Measurements from ENCODE around the gene CD151. TPM values are rescaled to one million over a fixed set of nuclear protein-coding genes. Genes with fewer than 3 reads are reported as not detected.

CD151 gene
- polyA plus RNA-seq, 1 experiment: 559 TPM

GRCh38 chr11:794766-795633 lies 37.8 kb upstream of the CD151 start:
- no peaks in the 10 kb centered on the region; the same call in 1 of the 2 replicates for H3K9me3 ChIP-seq (ENCODE audit: control insufficient read depth, insufficient read depth, low read length)
- no peak overlapping the region for H3K27ac ChIP-seq (ENCODE audit: low read depth, low read length)
- peak overlapping the region; percentile 78 for H3K4me3 ChIP-seq (ENCODE audit: low read depth, low read length)
- no peaks in the 10 kb centered on the region for H3K27me3 ChIP-seq (ENCODE audit: control insufficient read depth, insufficient read depth, low read length)
- DNase-seq (ENCODE audit: low read depth, low spot score): no peak
- no peak for TF ChIP-seq CTCF (IDR thresholded peaks at IDR 0.05; ENCODE audit: low read depth, low read length)
- ChIA-PET POLR2A (interaction anchor here (0.6 to 2.5 kb wide), 2 partner anchors 14 to 219 kb away, joined by 3 to 18 read pairs; partner anchors contain the start of gene RPLP2), CTCF (interaction anchor here (1.5 kb wide), 1 partner anchor 12 kb away, joined by 5 read pairs; no protein-coding TSS in a partner anchor)

GRCh38 chr11:795634-796564 lies 36.9 kb upstream of the CD151 start:
- Histone ChIP-seq H3K9me3 (ENCODE audit: control insufficient read depth, insufficient read depth, low read length) (no peaks in the 10 kb centered on the region; the same call in 1 of the 2 replicates), H3K4me3 (ENCODE audit: low read depth, low read length) (peak overlapping the region; percentile 78), H3K27me3 (ENCODE audit: control insufficient read depth, insufficient read depth, low read length) (no peaks in the 10 kb centered on the region), H3K27ac (ENCODE audit: low read depth, low read length) (peak overlapping the region; percentile 85)
- DNase-seq (ENCODE audit: low read depth, low spot score): peak; percentile 48
- TF ChIP-seq CTCF (IDR thresholded peaks at IDR 0.05; ENCODE audit: low read depth, low read length): no peak
- ChIA-PET CTCF (interaction anchor here (1.5 kb wide), 1 partner anchor 12 kb away, joined by 5 read pairs; no protein-coding TSS in a partner anchor), POLR2A (interaction anchor here (0.6 to 2.5 kb wide), 4 partner anchors 13 to 220 kb away, joined by 3 to 18 read pairs (median 6); partner anchors contain the start of gene RPLP2)

- Histone ChIP-seq H3K27ac (ENCODE audit: low read depth, low read length) (peak overlapping the region; percentile 85), H3K4me3 (ENCODE audit: low read depth, low read length) (peak overlapping the region; percentile 78), H3K9me3 (ENCODE audit: control insufficient read depth, insufficient read depth, low read length) (no peaks in the 10 kb centered on the region; the same call in 1 of the 2 replicates), H3K27me3 (ENCODE audit: control insufficient read depth, insufficient read depth, low read length) (no peaks in the 10 kb centered on the region)
- no peak for TF ChIP-seq CTCF (IDR thresholded peaks at IDR 0.05; ENCODE audit: low read depth, low read length)
- no peak for DNase-seq (ENCODE audit: low read depth, low spot score)
- ChIA-PET CTCF (interaction anchor here (0.7 to 1.1 kb wide), 2 partner anchors 13 to 333 kb away, joined by 3 to 4 read pairs; no protein-coding TSS in a partner anchor), POLR2A (interaction anchor here (0.8 to 2.5 kb wide), 5 partner anchors 10 to 22 kb away, joined by 3 to 18 read pairs (median 5); partner anchors contain the start of genes PNPLA2 and RPLP2)
These were observed 36.0 kb upstream of the CD151 start for GRCh38 chr11:796565-797295.

GRCh38 chr11:797296-798092 lies 35.3 kb upstream of the CD151 start:
- POLR2A ChIA-PET: interaction anchor here (0.8 to 2.5 kb wide), 5 partner anchors 11 to 22 kb away, joined by 3 to 18 read pairs (median 5); partner anchors contain the start of genes PNPLA2 and RPLP2
- CTCF ChIA-PET: interaction anchor here (0.7 to 1.1 kb wide), 2 partner anchors 14 to 333 kb away, joined by 3 to 4 read pairs; no protein-coding TSS in a partner anchor
- DNase-seq (ENCODE audit: low read depth, low spot score): peak; percentile 53

More at GRCh38 chr11:797296-798092, 35.3 kb upstream of the CD151 start:
- Histone ChIP-seq H3K9me3 (ENCODE audit: control insufficient read depth, insufficient read depth, low read length) (peaks cover 3% of the 10 kb centered on the region; the same call in 1 of the 2 replicates), H3K4me3 (ENCODE audit: low read depth, low read length) (peak overlapping the region; percentile 78), H3K27ac (ENCODE audit: low read depth, low read length) (peak overlapping the region; percentile 85), H3K27me3 (ENCODE audit: control insufficient read depth, insufficient read depth, low read length) (no peaks in the 10 kb centered on the region)
- no peak for TF ChIP-seq CTCF (IDR thresholded peaks at IDR 0.05; ENCODE audit: low read depth, low read length)

Measured in AG04450 (cell line).